K562 (cell line): ENCODE results near the gene FOXP4. TPM values are rescaled to one million over a fixed set of nuclear protein-coding genes. Genes with fewer than 3 reads are reported as not detected.

Source experiments
- ATAC-seq: fragments of 200-7000 bp; cut with Tn5 transposase; 3 replicates; pipeline ENCODE4 v1.9.1; 2020; ENCODE audit warnings: moderate library complexity
- BruUV-seq: library from RNA; stranded (reverse); fragments of 400-500 nt; replicated peaks from 2 replicates; lab custom pipeline; 2021; lab: Mats Ljungman, UMichigan
- CTCF ChIA-PET: fragments of 300-600 bp; formaldehyde crosslinking; extraction: SDS; loops from one replicate; lab custom pipeline; 2021; ENCODE audit warnings: low intra/inter-chr PET ratio; lab: Yijun Ruan, JAX
- POLR2A ChIA-PET: fragments of 300-600, 350-650 bp; sonication (Branson Sonifier 250); formaldehyde crosslinking; extraction: SDS; loops from one replicate; lab custom pipeline; 2021; ENCODE audit warnings: antibody characterized with exemption, inconsistent platforms; lab: Yijun Ruan, JAX
- DNase-seq, 4 experiments: peaks; one replicate each; pipeline versions ENCODE4 v3.0.0 to v3.0.0-alpha.2; 2011 to 2018; ENCODE audit warnings: low spot score in 3 of 4, mixed read lengths in 3 of 4; ENCODE audit errors: extremely low read depth in 1 of 4
- FAIRE-seq: peaks from 2 replicates; lab custom pipeline; 2011; peaks lifted over from hg19 to GRCh38; lab: Jason Lieb, UNC
- H2AFZ ChIP-seq: 2 replicates; pipeline ENCODE4 v1.6.0; 2011; ENCODE audit warnings: low read depth, low read length, control low read depth, inconsistent platforms
- H3K27ac ChIP-seq: fragments of 200-600 bp; 3 replicates; pipeline ENCODE4 v1.8.0; 2011; ENCODE audit warnings: low read depth, mild to moderate bottlenecking, control low read depth, inconsistent platforms, low read length, moderate library complexity, mixed read lengths; ENCODE audit errors: extremely low read depth
- H3K27me3 ChIP-seq, 2 experiments: fragments of 300-600 bp in 1 of 2; 2 replicates in 1 of 2; 3 replicates in 1 of 2; pipeline versions ENCODE4 v1.6.0 to v1.8.0; 2011; ENCODE audit warnings: inconsistent platforms in 2 of 2, low read length in 2 of 2, mild to moderate bottlenecking in 1 of 2, mixed read lengths in 1 of 2, moderate library complexity in 1 of 2; ENCODE audit not compliant: control insufficient read depth in 2 of 2, insufficient read depth in 2 of 2
- H3K36me3 ChIP-seq: fragments of 300-600 bp; 3 replicates; pipeline ENCODE4 v1.8.0; 2011; ENCODE audit warnings: mild to moderate bottlenecking, low read length, inconsistent platforms; ENCODE audit not compliant: control insufficient read depth, insufficient read depth
- H3K4me1 ChIP-seq, 2 experiments: fragments of 200-600 bp in 1 of 2; replicated peaks in 1 of 2; 2 replicates in 1 of 2; 3 replicates in 1 of 2; pipeline versions ENCODE4 v1.5.1 to v1.8.0; 2011; ENCODE audit warnings: inconsistent platforms in 2 of 2, low read length in 2 of 2, mild to moderate bottlenecking in 1 of 2, mixed read lengths in 1 of 2, moderate library complexity in 1 of 2; ENCODE audit not compliant: control insufficient read depth in 2 of 2, insufficient read depth in 2 of 2
- H3K4me2 ChIP-seq: 2 replicates; pipeline ENCODE4 v1.6.1; 2011; ENCODE audit warnings: low read length, control low read depth, inconsistent platforms, mixed read lengths; ENCODE audit not compliant: insufficient read depth
- H3K4me3 ChIP-seq: fragments of 200-600 bp; sonication (generic), shearing (Covaris generic); 2 replicates; pipeline ENCODE4 v1.5.1; 2016; ENCODE audit warnings: control low read depth, inconsistent platforms
- H3K79me2 ChIP-seq: fragments of 200-600 bp; 3 replicates; pipeline ENCODE4 v1.8.0; 2011; ENCODE audit warnings: low read length, inconsistent platforms; ENCODE audit not compliant: control insufficient read depth, insufficient read depth
- H3K9ac ChIP-seq, 2 experiments: 2 replicates each; pipeline versions ENCODE4 v1.6.0 to v1.6.1; 2011; ENCODE audit warnings: low read depth in 2 of 2, low read length in 2 of 2, control low read depth in 1 of 2, inconsistent platforms in 1 of 2, mild to moderate bottlenecking in 1 of 2, mixed read lengths in 1 of 2; ENCODE audit not compliant: insufficient read depth in 1 of 2
- H3K9me1 ChIP-seq: one replicate; pipeline ENCODE4 v1.6.0; 2011; ENCODE audit warnings: inconsistent platforms, mild to moderate bottlenecking, low read length, moderate library complexity; ENCODE audit not compliant: control insufficient read depth, insufficient read depth
- H3K9me3 ChIP-seq: replicated peaks from 2 replicates; pipeline ENCODE4 v1.5.1; 2011; ENCODE audit warnings: low read depth, low read length, inconsistent platforms; ENCODE audit not compliant: control insufficient read depth, insufficient read depth
- H4K20me1 ChIP-seq: replicated peaks from 2 replicates; pipeline ENCODE4 v1.6.1; 2011; ENCODE audit warnings: low read length, inconsistent platforms, mixed read lengths; ENCODE audit not compliant: control insufficient read depth, insufficient read depth
- DPF2 ChIP-seq: fragments of 450-650 bp; IDR thresholded peaks from 2 replicates; pipeline ENCODE4 v1.6.1; 2016
- E2F4 ChIP-seq: sonication (generic); formaldehyde crosslinking; IDR thresholded peaks from 2 replicates; pipeline ENCODE4 v1.8.0; 2022; ENCODE audit warnings: mild to moderate bottlenecking, low read depth, missing genetic modification reagents
- ELK3 ChIP-seq: fragments of 450-650 bp; formaldehyde crosslinking; IDR thresholded peaks from 2 replicates; pipeline ENCODE4 v1.4.0; 2020; ENCODE audit warnings: mild to moderate bottlenecking
- ETS2 ChIP-seq: IDR thresholded peaks from 2 replicates; pipeline ENCODE4 v1.6.1; 2016; ENCODE audit warnings: borderline replicate concordance, missing genetic modification characterization, mild to moderate bottlenecking, moderate library complexity, missing compliant biosample characterization; ENCODE audit not compliant: poor library complexity, severe bottlenecking
- FIP1L1 ChIP-seq: fragments of 200-400 bp; formaldehyde crosslinking; IDR thresholded peaks from 2 replicates; pipeline ENCODE4 v1.6.1; 2018; ENCODE audit warnings: mild to moderate bottlenecking, low read depth, low read length; ENCODE audit not compliant: poor library complexity, severe bottlenecking
- HBP1 ChIP-seq: fragments of 450-650 bp; formaldehyde crosslinking; IDR thresholded peaks from 2 replicates; pipeline ENCODE4 v1.4.0; 2022; ENCODE audit warnings: missing genetic modification characterization
- HDAC1 ChIP-seq, 2 experiments: fragments of 450-650 bp; IDR thresholded peaks; 2 replicates each; pipeline ENCODE4 v1.6.1; 2016 to 2017; ENCODE audit warnings: inconsistent platforms in 1 of 2, mild to moderate bottlenecking in 1 of 2, moderate library complexity in 1 of 2
- PCBP2 ChIP-seq: fragments of 200-400 bp; formaldehyde crosslinking; IDR thresholded peaks from 2 replicates; pipeline ENCODE4 v1.6.1; 2018; ENCODE audit warnings: low read length, low read depth, mild to moderate bottlenecking, moderate library complexity; ENCODE audit not compliant: poor library complexity, severe bottlenecking
- PRMT5 ChIP-seq: sonication (generic); formaldehyde crosslinking; IDR thresholded peaks from 2 replicates; pipeline ENCODE4 v1.5.0; 2020; ENCODE audit warnings: missing genetic modification reagents
- RHOXF2B ChIP-seq: fragments of 250-450 bp; sonication (Bioruptor Pico); conservative IDR thresholded peaks from 2 replicates; pipeline ENCODE4 v1.5.1; 2021
- TCF15 ChIP-seq: fragments of 250-450 bp; sonication (Bioruptor Pico); IDR thresholded peaks from 2 replicates; pipeline ENCODE4 v1.8.0; 2022; ENCODE audit warnings: moderate library complexity, mild to moderate bottlenecking, inconsistent platforms
- ZNF184 ChIP-seq: sonication (generic); formaldehyde crosslinking; IDR thresholded peaks from 2 replicates; pipeline ENCODE4 v1.5.0; 2020; ENCODE audit warnings: missing genetic modification reagents
- ZNF41 ChIP-seq: fragments of 250-450 bp; sonication (Bioruptor Pico); conservative IDR thresholded peaks from 2 replicates; pipeline ENCODE4 v1.4.0; 2020; ENCODE audit warnings: mild to moderate bottlenecking
- ZNF695 ChIP-seq: fragments of 450-650 bp; formaldehyde crosslinking; IDR thresholded peaks from 2 replicates; pipeline ENCODE4 v1.4.0; 2020; ENCODE audit warnings: mild to moderate bottlenecking, moderate library complexity
- WGBS: fragments of 100-300 bp; shearing (Covaris generic); methylation state at CpG from one replicate; pipeline ENCODE4 v1.1.6; 2016; ENCODE audit warnings: low coverage, mixed read lengths; ENCODE audit not compliant: insufficient coverage; ENCODE audit errors: missing lambda C conversion rate; 5-methylcytosine and 5-hydroxymethylcytosine counted together
- in situ Hi-C: fragments of 300-500 bp; cut with MboI; formaldehyde crosslinking; loops from 4 replicates; pipeline ENCODE4 v1.15.0; 2018; ENCODE audit warnings: inconsistent platforms, mixed read lengths
- intact Hi-C: fragments of 100-400 bp; cut with micrococcal nuclease; formaldehyde crosslinking; loops from 2 replicates; pipeline ENCODE4 v1.14.2; 2022
- polyA plus RNA-seq, 8 experiments: library from polyadenylated mRNA; depleted of rRNA in 4 of 8; stranded (reverse) in 5 of 8; unstranded in 3 of 8; fragments of >200 nt; fragmentation: Nextera tagmentation in 2 of 8; fragmentation: Illumina TruSeq in 1 of 8; extraction: Ambion mirVana in 2 of 8; extraction: Trizol in 1 of 8; gene quantifications; 2 replicates each; pipeline versions ENCODE4 v1.2.1 to v1.2.3, GENCODE V29; 2011 to 2014; ENCODE audit warnings: inconsistent platforms in 1 of 8, missing spikeins in 1 of 8
- total RNA-seq, 7 experiments: library from RNA; depleted of rRNA in 6 of 7; stranded (reverse); fragments of >200 nt in 6 of 7; fragmentation: Illumina TruSeq in 2 of 7; extraction: Trizol in 2 of 7; gene quantifications; 2 replicates each; pipeline versions ENCODE4 v1.2.1 to v1.2.3, GENCODE V29; 2011 to 2021; ENCODE audit warnings: low replicate concordance in 1 of 7

FOXP4 gene
- total and polyA plus RNA-seq, 9 of the 15 experiments (the other 6 are each of a cell fraction or from before 2014, with no cell fraction given), result 0.11 to 29.4 (median 2.3) TPM

- no peak for TF ChIP-seq TCF15 (CRISPR knock-in tag)
- no peak for TF ChIP-seq HBP1 (CRISPR knock-in tag)
- no peak for TF ChIP-seq PCBP2
- no peak for TF ChIP-seq ETS2
Observed at GRCh38 chr6:41639809-41640371, 93.7 kb downstream of the FOXP4 start (continued).

GRCh38 chr6:41640426-41640825 lies 94.2 kb downstream of the FOXP4 start:
- Histone ChIP-seq H3K4me3 (no peak overlapping the region), H3K4me2 (no peak overlapping the region), H3K36me3 (no peaks in the 10 kb centered on the region), H3K9ac (no peak overlapping the region), H3K27ac (no peak overlapping the region), H4K20me1 (peaks cover 18% of the 10 kb centered on the region), H3K9me3 (no peaks in the 10 kb centered on the region), H3K79me2 (no peaks in the 10 kb centered on the region), H2AFZ (no peak overlapping the region), H3K4me1 (peaks cover 0 to 21% of the 10 kb centered on the region in 2 experiments; a peak in 1 of 5 replicates), H3K9me1 (no peaks in the 10 kb centered on the region), H3K27me3 (peaks cover 62 to 94% of the 10 kb centered on the region in 2 experiments)
- DNase-seq (no peak), ATAC-seq (no peak), FAIRE-seq (no peak)
- 3% methylated on average over 7 of the region's 7 CpGs for WGBS
- no TSS peak for BruUV-seq
- in situ Hi-C loops, result no loop called here
- ChIA-PET CTCF (no interaction called here), POLR2A (no interaction called here)
- intact Hi-C loops, result no loop called here
- TF ChIP-seq ZNF41 (CRISPR knock-in tag) (no peak), PRMT5 (CRISPR knock-in tag) (no peak), ELK3 (CRISPR knock-in tag) (no peak), HDAC1 (IDR thresholded peaks at IDR 0.05) (no peak), E2F4 (CRISPR knock-in tag) (no peak), FIP1L1 (no peak), ZNF695 (CRISPR knock-in tag) (no peak), RHOXF2B (CRISPR knock-in tag) (no peak), DPF2 (no peak), ZNF184 (CRISPR knock-in tag) (no peak)
